Lung (tissue), 12 donors: ENCODE measurements around the gene FLVCR1. TPM values are rescaled to one million over a fixed set of nuclear protein-coding genes. Genes with fewer than 3 reads are reported as not detected.

ENCODE experiments used
- ATAC-seq: fragments of 200-7000 bp; cut with Tn5 transposase; one replicate; pipeline ENCODE4 v1.9.1; 2020; ENCODE audit warnings: moderate number of reproducible peaks; ENCODE audit not compliant: insufficient read depth, low FRiP score
- DNase-seq, 3 donors: peaks; one replicate each; pipeline ENCODE4 v3.0.0-alpha.2; 2013 to 2017
- H3K27ac ChIP-seq, 2 donors: one replicate each; pipeline ENCODE4 v1.5.1; 2013; ENCODE audit warnings: mild to moderate bottlenecking in 2 of 2, moderate library complexity in 2 of 2, control low read depth in 1 of 2, inconsistent platforms in 1 of 2, low read depth in 1 of 2, low read length in 1 of 2
- H3K27me3 ChIP-seq, 3 donors: one replicate each; pipeline ENCODE4 v1.5.1; 2013; ENCODE audit warnings: low read length in 2 of 3; ENCODE audit not compliant: control insufficient read depth in 3 of 3, insufficient read depth in 3 of 3
- H3K36me3 ChIP-seq, 4 donors: one replicate each; pipeline ENCODE4 v1.5.1; 2013; ENCODE audit warnings: low read length in 4 of 4, mild to moderate bottlenecking in 1 of 4, moderate library complexity in 1 of 4; ENCODE audit not compliant: control insufficient read depth in 4 of 4, insufficient read depth in 4 of 4
- H3K4me1 ChIP-seq, 5 donors: one replicate each; pipeline ENCODE4 v1.5.1; 2013; ENCODE audit warnings: low read length in 5 of 5, mild to moderate bottlenecking in 2 of 5, moderate library complexity in 1 of 5; ENCODE audit not compliant: control insufficient read depth in 5 of 5, insufficient read depth in 5 of 5
- H3K4me3 ChIP-seq: one replicate; pipeline ENCODE4 v1.5.1; 2013; ENCODE audit warnings: mild to moderate bottlenecking, control low read depth, moderate library complexity
- H3K9ac ChIP-seq, 2 donors: one replicate each; pipeline ENCODE4 v1.5.1; 2013; ENCODE audit warnings: low read length in 2 of 2, control low read depth in 1 of 2; ENCODE audit not compliant: insufficient read depth in 1 of 2
- H3K9me3 ChIP-seq, 4 donors: one replicate each; pipeline ENCODE4 v1.5.1; 2013; ENCODE audit warnings: low read length in 3 of 4, mild to moderate bottlenecking in 1 of 4, moderate library complexity in 1 of 4; ENCODE audit not compliant: control insufficient read depth in 4 of 4, insufficient read depth in 3 of 4
- WGBS, 2 donors: extraction: QIAGEN DNeasy Blood & Tissue Kit; methylation state at CpG; one replicate each; pipeline ENCODE4 v1.1.7; 2013; 5-methylcytosine and 5-hydroxymethylcytosine counted together
- polyA plus RNA-seq, 2 donors: library from polyadenylated mRNA; stranded (reverse); fragments of 200-250 nt; gene quantifications; one replicate each; pipeline ENCODE4 v1.2.1, GENCODE V29; 2013
- total RNA-seq, 2 donors: library from RNA; depleted of rRNA in 1 of 2; stranded (reverse); fragments of >200 nt in 1 of 2; gene quantifications; one replicate each; pipeline ENCODE4 v1.2.1, GENCODE V29; 2014 to 2021
- TF ChIP-seq, protein P1 (sequence below): IDR thresholded peaks from 2 replicates; pipeline ENCODE4 v1.5.1; 2012; ENCODE audit warnings: mild to moderate bottlenecking; ENCODE audit errors: control extremely low read depth, extremely low read depth
- donor health status: control.
- donor health status: control.
- donor health status: Bipolar disorder and iron deficiency.
- donor health status: healthy.
- donor health status: DM: yes; HTN: yes; CAD: no.

Gene FLVCR1
- total and polyA plus RNA-seq, 4 donors: 4.5 to 17.4 (median 6.6) TPM

- Histone ChIP-seq H3K9ac (no peak within 1 kb of the TSS), H3K27ac (no peak within 1 kb of the TSS), H3K36me3 (no peaks in the 10 kb centered on the region), H3K9me3 (peaks cover 0 to 2% (median 0%) of the 10 kb centered on the region in 4 donors), H3K27me3 (no peaks in the 10 kb centered on the region), H3K4me1 (no peaks in the 10 kb centered on the region), H3K4me3 (no peak within 1 kb of the TSS)
- TF ChIP-seq, protein P1, sequence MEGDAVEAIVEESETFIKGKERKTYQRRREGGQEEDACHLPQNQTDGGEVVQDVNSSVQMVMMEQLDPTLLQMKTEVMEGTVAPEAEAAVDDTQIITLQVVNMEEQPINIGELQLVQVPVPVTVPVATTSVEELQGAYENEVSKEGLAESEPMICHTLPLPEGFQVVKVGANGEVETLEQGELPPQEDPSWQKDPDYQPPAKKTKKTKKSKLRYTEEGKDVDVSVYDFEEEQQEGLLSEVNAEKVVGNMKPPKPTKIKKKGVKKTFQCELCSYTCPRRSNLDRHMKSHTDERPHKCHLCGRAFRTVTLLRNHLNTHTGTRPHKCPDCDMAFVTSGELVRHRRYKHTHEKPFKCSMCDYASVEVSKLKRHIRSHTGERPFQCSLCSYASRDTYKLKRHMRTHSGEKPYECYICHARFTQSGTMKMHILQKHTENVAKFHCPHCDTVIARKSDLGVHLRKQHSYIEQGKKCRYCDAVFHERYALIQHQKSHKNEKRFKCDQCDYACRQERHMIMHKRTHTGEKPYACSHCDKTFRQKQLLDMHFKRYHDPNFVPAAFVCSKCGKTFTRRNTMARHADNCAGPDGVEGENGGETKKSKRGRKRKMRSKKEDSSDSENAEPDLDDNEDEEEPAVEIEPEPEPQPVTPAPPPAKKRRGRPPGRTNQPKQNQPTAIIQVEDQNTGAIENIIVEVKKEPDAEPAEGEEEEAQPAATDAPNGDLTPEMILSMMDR: no peak
- ATAC-seq (no peak), DNase-seq (no peak)
- WGBS, 2 donors: 92 to 97% methylated on average over 4 of the region's 4 CpGs
Observed at GRCh38 chr1:212847549-212847948, 10.5 kb upstream of the FLVCR1 start, which contains the start of gene SPATA45. SPATA45 (minus strand) TSS chr1:212847649; CDS start chr1:212836149, 11,500 bp downstream.

- Histone ChIP-seq H3K36me3 (peaks cover 0 to 2% (median 0%) of the 10 kb centered on the region in 4 donors), H3K4me3 (no peak overlapping the region), H3K4me1 (peaks cover 0 to 4% (median 0%) of the 10 kb centered on the region in 5 donors), H3K27me3 (no peaks in the 10 kb centered on the region), H3K9ac (no peak overlapping the region), H3K27ac (no peak overlapping the region), H3K9me3 (no peaks in the 10 kb centered on the region)
- no peak for DNase-seq
- ATAC-seq: no peak
- TF ChIP-seq, protein P1: no peak
- WGBS, 2 donors: 85 to 92% methylated on average over 5 of the region's 5 CpGs
Observed at GRCh38 chr1:212852105-212852688, 5.9 kb upstream of the FLVCR1 start.

GRCh38 chr1:212853658-212854057, 4.4 kb upstream of the FLVCR1 start:
- Histone ChIP-seq H3K9ac (no peak overlapping the region), H3K4me1 (peaks cover 0 to 5% (median 0%) of the 10 kb centered on the region in 5 donors), H3K36me3 (peaks cover 0 to 2% (median 0%) of the 10 kb centered on the region in 4 donors), H3K27ac (no peak overlapping the region), H3K9me3 (no peaks in the 10 kb centered on the region), H3K27me3 (no peaks in the 10 kb centered on the region), H3K4me3 (no peak overlapping the region)
- DNase-seq (no peak), ATAC-seq (no peak)
- 93 to 97% methylated on average over 5 of the region's 5 CpGs for WGBS, 2 donors
- TF ChIP-seq, protein P1: no peak
